Measurements from ENCODE around the gene NUP98.
"Not testable (repeated sequence)": the region's sequence is repeated elsewhere in the genome, so short reads cannot be mapped to it uniquely, and the experiment has no call there.

The NUP98 gene

GRCh38 chr11:3825473-3826154, 28.3 kb upstream of the NUP98 start:
- no peak for DNase-seq

- DNase-seq: peak; percentile 54
Measured at GRCh38 chr11:3824714-3825472, 27.5 kb upstream of the NUP98 start.

- DNase-seq: no peak
Measured at GRCh38 chr11:3823762-3824506, 26.6 kb upstream of the NUP98 start.

DNA sequence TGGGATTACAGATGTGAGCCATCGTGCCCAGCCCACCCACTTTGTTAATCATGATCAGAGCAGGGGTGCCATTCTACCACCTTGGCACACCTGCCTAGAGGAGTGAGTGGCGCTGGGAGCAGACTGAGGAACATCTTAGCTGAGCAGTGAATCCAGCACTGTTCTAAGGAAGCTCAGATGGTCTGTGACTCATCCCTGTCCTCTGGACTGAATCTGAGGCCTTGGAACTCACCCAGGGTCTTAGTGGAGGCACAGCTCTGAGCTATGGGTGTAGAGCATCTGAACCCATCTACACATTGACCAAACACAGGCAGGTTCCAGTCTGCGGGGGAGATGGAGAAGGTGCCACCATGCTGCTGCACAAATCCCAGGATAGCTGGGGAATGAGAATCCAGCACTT, 25.9 kb upstream of the NUP98 start:
- DNase-seq: peak; percentile 72

DNA sequence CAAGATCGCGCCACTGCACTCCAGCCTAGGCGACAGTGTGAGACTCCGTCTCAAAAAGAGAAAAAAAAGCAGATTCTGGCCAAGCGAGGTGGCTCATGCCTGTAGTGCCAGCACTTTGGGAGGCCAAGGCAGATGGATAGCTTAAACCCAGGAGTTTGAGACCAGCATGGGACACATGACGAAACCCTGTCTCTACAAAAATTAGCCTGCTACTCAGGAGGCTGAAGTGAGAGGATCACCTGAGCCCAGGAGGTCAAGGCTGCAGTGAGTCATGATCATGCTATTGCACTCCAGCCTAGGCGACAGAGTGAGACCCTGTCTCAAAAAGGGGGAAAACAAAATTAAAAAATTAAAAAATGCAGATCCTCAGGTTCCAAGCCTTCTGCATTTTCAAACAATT, 25.0 kb upstream of the NUP98 start:
- no peak for DNase-seq

DNA sequence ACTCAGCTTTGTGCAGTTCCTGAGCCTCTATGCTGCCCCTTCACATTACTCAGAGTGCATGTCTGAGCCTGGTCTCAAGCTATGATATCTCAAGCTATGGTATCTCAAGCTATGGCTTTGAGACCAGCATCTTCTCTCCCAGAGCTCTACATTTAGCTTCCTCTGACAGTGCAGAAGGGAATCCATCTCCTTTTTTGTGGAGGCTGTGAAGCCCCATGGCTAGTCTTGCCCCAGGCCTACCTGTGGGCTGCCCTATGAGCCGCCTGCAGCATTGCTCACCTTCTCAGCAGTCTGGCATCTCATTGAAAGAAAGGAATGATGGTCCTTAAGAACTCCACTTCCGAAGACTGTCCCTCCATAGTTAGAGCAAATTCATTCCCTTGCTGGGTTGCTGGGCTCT, 23.6 kb upstream of the NUP98 start:
- no peak for DNase-seq

DNA sequence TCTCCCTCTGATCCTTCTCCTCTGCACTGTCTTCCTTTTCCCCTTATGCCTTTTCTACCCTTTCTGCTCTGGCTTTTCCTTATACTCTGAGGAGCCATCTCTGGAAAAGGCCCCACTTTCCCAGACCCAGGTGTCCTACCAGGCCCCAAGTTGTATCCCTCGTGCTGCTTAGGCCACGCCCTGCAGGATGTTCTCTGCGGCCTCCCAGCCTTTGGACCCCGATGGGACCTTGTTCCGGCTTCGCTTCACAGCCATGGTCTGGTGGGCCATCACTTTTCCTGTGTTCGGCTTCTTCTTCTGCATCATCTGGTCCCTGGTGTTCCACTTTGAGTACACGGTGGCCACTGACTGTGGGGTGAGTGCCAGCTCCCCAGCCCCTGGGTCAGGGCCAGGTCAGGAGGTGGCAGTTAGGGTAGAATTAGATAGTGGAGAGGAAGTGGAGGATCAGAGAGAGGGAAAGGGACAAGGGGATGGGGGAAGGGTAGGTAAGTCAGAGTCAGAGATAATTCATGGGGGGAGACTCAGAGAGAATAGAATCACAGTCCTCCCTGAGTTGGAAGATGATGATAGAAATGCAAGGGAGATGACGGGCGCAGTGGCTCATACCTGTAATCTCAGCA, 19.9 kb upstream of the NUP98 start:
- no peak for DNase-seq

GRCh38 chr11:3816673-3817072, 19.3 kb upstream of the NUP98 start:
- DNase-seq: no peak

DNA sequence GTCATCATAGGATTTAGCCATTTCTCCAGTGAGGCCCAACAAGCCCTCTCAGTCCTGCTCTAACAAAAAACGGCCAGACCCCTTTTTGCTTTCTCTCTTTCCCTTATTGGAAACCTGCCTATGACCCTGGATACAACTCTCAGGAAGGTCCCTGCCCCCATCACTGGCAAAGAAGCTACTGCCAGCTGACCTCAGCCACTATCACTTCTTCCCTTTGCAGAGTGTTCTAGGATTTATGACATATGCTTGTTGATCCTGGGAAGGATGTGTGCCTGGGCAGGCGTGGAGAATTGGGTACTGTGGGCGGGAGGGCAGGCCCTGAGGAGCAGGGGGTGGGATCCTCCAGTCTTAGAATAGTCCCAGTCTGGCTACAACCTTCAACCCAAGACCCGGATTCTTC, 18.5 kb upstream of the NUP98 start:
- DNase-seq: no peak

DNA sequence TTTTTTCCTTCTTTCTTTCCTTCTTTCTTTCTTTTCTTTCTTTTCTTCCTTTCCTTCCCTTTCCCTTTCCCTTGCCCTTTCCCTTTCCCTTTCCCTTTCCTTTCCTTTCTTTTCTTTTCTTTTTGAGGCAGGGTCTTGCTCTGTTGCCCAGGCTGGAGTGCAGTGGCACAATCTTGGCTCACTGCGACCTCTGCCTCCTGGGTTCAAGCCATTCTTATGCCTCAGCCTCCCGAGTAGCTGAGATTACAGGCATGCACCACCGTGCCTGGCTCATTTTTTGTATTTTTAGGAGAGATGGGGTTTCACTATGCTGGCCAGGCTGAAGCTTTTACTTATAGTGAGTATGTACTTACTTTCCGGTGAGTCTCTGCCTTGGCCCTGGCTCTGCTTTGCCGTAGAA, 17.5 kb upstream of the NUP98 start:
- DNase-seq: not testable (repeated sequence)

GRCh38 chr11:3810951-3811350, 13.6 kb upstream of the NUP98 start:
- no peak for DNase-seq

- no peak for DNase-seq
Measured at GRCh38 chr11:3810446-3810845, 13.1 kb upstream of the NUP98 start.

- no peak for DNase-seq
Measured at GRCh38 chr11:3809624-3809928, 12.2 kb upstream of the NUP98 start.

DNA sequence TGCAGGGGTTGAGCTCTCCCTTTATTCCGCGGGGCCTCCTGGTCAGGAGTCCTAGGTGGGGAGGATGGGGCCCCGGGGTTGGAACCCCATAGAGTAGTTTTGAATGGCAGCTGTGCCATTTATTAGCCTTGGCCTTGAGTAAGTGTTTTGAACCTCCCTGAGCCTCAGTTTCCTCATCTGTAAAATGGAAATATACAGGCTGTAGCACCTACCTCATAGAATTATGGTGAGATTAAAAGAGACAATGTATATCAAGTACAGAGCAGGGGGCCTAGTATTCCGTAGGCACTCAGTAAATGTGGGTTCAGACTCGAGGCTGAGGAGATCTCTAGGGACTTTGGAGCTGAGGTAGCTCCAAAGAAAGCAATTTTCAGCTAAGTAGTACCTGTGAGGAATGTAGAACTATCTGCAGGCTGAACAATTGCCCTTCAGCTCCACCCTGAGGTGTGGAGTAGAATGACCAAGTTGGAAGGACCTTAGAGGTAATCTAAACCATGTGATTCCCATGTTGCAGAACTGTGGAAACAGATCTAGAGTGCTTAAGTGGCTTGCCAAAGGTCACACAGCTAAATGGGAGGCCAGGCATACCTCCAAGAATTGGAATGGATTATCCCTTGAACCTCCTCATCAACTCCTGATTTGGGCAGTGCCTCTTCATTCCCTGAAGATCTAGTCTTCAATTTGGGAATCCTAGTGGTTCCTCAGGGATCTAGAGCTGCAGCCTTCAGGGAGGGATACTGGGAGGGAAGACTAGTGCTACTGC, 11.7 kb upstream of the NUP98 start:
- DNase-seq: peak; percentile 18

DNA sequence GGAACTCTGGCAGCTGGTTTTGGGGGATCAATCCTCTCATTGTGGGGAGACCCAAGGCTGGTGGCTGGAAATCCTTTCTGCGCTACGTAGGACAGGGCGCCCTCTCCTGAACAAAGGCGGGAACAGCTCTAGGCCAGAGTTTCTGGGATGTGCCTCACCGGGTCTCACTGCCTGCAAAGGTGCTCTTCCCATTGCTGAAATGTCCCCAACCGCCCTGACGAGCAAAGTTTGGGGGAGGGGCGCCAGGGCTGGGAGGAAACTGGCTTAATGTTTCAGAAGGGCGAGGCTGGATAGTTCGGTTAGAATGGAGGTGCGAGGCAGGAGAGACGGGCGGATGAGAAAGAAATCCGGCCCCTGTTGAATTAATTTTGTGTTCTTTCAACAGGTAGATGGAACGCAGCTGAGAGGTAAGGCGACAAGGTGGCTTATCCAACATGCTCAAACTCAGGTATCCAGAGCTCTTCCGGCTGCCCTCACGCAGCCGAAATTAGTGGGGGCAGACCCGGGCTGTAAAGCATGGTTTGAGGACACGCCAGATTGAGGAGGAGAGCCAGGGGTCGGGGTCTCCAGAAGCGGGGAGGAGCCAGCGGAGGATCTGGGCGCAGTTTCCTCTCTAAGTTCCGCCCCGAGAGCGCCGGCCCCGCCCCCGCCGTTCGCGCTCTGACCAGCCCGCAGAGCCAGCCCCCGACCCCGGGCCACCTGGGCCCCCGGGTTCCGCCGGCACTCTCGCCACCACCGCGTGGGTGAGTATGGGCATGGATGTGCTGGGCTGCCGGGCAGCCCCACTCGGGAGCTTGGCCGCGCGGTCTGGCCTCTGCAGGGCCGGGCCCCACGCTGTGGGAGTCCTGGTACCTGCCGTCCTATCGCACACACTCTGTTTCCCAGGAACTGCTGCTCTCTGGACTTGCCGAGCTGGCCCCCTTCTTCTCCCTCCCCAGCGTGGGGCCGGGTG, 10.8 kb upstream of the NUP98 start, which contains the start of gene PGAP2:
TSS of gene PGAP2 (plus strand) at position 652 of the 952 bp plus-strand sequence. CDS start 2,700 bp downstream, outside the sequence.
- DNase-seq: peak; percentile 49

- peak; percentile 62 for DNase-seq
Measured at GRCh38 chr11:3803726-3804495, 6.6 kb upstream of the NUP98 start.

DNA sequence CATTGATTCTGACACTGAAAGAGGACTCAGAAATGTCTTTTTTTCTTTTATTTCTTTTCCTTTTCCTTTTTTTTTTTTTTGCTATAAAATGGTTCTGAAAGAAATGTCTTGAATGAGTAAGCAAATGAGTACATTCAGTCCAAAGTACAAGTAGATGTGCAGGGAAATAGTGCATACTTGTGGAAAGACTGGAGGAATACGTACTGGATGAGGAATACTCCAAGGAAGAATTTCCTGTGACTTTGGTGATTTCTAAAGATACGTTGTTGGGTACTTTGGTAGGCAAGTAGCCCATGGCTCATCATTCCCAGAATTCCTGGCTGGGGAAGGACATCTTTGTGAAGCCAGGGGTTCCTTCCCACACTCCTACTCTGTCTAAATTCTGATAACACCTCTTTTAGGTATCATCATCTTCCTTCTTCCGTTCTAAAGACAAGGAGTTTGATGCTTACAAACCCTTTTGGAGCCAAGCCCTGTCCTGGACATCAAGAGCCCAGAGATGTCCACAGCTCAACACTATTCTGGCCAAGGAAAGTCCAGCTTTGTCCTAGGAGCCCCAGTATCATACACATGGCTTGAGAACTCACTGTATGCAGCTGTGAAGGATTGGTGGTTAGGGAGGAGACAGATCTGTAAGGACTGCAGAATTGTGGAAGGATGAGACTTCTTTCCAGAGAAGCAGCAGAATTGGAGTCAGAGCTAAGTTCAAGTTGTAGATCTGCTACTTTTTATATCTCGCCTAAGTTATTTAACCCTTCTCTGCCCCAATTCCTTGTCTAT, 4.8 kb upstream of the NUP98 start:
- DNase-seq: peak; percentile 49

GRCh38 chr11:3799873-3800272, 2.5 kb upstream of the NUP98 start:
- no peak for DNase-seq

- DNase-seq: no peak
Measured at GRCh38 chr11:3799143-3799542, 1.8 kb upstream of the NUP98 start.
